Measurements from ENCODE around the gene SYP.

Gene SYP

GRCh38 chrX:49220100-49220499 lies 20.1 kb upstream of the SYP start:
- DNase-seq (ENCODE audit: low read depth in 2 of 2), result no peak

- DNase-seq (ENCODE audit: low read depth in 2 of 2), result no peak
Measured at GRCh38 chrX:49214996-49215526, 15.1 kb upstream of the SYP start.

DNA sequence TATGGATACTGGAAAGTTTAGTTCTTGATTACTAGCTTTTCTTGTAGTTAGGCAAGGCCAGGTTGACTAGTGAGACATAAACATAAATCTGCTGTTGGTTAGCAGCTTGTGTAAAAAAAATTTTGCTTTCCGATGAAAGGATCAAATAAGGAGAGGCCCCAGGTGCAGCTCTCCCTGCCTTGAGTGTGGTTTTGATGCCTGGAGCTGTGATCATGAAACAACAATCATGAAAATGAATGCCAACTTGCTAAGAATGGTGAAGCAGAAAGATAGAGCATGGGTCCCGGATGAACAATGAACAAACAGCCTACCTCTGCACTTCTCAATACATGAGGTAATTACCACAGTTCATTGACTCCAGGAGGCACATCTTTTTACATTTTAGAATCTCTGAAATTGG lies 14.4 kb upstream of the SYP start:
- DNase-seq (ENCODE audit: low read depth in 2 of 2), result no peak

- no peak for DNase-seq (ENCODE audit: low read depth in 2 of 2)
Measured at GRCh38 chrX:49212861-49213260, 12.9 kb upstream of the SYP start.

DNA sequence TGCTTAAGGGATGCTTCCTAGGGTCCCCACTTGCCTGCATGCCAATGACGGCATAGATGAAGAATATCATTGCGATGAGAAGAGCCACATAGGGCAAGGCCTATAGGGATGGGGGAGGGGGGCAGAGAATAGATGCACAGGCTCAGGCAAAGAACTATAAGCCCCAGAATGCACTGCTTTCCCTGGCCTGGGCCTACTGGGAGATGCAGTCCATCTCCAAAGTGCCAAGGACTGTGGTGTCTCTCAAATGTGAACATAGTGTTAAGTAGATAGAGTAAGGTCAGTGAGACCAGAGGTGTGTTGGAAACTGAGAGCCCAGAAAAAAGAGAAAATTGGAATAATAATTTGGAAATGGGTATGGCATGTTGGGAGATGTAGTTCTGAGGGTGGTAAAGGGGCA lies 12.2 kb upstream of the SYP start:
- DNase-seq (ENCODE audit: low read depth in 2 of 2), result no peak

- DNase-seq (ENCODE audit: low read depth in 2 of 2), result no peak
Measured at GRCh38 chrX:49211074-49211473, 11.1 kb upstream of the SYP start.

GRCh38 chrX:49210406-49210805 lies 10.4 kb upstream of the SYP start:
- DNase-seq (ENCODE audit: low read depth in 2 of 2), result no peak

DNA sequence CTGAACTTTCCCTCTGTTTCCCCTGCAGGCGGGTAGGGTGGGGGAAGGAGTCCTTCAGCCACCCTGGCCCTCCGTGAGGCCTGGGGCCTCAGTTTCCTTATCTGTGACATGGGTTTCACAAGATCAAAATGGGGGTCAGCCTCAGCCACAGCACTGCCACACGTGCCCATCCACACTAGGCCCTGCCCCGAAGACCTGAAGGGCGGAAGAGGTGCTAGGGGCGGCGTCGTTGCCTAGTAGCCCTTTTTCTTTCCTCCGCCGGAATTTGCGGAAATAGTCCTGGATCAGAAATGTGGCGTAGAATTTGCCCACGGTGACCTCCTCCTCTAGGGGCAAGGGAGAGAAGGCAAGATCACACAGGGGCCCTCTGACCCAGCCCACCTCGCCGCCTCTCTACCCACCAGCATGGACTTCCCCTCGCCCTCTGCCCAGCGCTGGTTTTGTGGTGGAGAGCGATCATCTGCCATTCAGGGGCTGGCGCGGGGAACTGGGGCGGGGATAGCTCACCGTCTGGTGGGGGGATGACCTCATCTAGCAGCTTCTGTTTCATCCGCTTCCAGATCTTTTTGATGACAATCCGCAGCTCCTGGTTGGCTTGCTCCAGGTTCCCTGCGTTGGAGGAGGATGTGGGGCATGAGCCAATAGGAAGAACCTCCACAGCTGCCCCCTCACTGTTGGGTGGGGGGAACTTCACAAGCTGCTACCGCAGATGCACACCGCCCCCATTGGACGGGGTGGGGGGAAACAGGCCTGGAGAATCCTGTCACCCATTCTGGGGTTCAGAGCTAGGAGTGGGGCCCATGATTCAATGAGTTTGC lies 9.7 kb upstream of the SYP start:
- no peak for DNase-seq (ENCODE audit: low read depth in 2 of 2)

GRCh38 chrX:49208399-49208798 lies 8.4 kb upstream of the SYP start:
- DNase-seq (ENCODE audit: low read depth in 2 of 2), result no peak

DNA sequence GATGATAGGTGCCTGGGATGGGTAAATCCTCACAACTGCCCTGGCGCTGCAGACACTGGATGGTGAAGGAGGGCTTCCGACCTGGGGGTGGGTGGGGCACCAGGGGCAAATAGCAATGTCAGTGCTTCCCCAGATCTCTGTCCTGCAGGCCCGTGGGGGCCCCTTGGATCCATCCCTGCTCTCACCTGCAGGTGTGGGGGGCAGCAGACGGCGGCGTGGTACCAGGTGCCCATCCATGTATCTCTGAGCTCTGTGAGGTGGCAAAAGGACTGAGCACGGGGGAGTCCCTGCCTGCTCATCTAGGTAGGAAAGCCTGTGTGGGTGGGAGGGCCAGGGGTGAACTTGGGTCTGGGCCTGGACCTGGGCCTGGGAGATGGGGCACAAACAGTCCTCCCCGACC lies 6.5 kb upstream of the SYP start:
- no peak for DNase-seq (ENCODE audit: low read depth in 2 of 2)

DNA sequence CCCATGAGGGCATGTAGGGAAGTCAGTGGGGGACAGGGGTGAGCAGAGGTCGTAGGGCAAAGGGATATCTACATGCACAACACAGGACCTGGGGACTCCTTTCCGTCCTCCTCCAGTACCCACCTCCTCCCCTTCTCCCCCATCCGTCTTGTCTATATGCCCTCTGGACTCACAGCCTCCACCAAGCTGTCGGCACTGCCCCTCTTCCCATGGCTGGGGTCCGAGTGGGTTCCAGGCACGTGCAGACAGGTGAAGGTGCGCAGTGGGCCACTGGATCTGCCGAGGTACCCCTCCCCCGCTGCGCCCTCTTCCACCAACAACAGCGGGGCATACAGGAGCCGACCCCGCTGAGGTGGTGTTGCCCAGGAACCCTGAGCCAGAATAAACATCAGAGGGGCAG lies 5.5 kb upstream of the SYP start:
- no peak for DNase-seq (ENCODE audit: low read depth in 2 of 2)

DNA sequence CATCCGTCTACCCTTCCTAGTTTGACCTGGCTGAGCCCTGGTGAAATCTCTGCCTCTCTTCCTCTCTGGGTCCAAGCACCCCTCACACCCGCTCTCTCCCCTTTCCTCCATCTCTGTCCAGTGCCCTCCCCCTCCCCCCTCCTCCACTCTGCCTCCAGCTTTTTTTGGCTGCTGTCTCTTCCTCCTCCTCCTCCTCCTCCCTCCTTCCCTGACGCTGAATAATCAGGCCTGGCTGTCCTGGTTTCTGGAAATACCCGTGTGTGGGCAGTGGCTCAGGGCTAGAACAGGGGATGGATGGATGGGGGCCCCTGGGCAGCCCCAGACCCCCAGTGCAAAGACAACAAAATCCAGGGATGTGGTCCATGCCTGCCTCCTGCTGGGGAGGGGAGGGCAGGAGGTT lies 4.7 kb upstream of the SYP start:
- DNase-seq (ENCODE audit: low read depth in 2 of 2), result no peak

DNA sequence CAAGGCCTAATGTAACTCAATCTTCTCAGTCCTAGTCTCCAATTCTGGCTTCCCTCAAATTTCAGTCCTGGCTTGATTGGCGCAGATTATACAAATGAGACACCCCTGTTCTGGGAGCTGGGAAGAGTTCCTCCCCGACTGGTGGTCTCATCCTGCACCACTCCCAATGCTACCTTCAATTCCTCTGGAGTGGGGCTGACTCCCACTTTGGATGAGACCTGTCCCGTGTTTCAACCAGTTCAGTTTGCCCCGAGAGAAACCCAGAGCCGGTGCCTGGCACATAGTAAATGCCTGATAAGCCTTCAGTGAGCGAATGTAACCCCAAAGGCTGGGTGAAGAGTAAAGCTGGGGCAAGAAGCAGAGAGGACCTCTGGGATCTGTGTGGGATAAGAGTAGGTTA lies 4.0 kb upstream of the SYP start:
- DNase-seq (ENCODE audit: low read depth in 2 of 2), result no peak

DNA sequence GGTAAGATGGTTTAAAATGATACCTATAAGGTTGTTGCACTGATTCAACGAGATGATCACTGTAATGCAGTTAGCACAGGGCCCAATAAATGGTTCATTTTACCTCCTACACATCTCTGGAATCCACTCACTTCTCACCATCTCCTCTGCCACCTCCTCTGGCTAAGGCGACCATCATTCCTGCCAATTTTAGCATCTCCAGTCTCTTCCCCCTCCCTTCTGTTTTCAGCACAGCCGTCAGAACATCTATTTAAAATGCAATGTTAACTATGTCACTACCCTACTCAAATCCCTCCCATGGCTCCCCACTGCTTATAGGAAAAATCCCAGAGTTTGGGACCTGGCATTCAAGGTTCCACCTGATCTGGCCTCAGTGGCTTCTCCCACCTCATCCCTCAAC lies 3.5 kb upstream of the SYP start:
- no peak for DNase-seq (ENCODE audit: low read depth in 2 of 2)

DNA sequence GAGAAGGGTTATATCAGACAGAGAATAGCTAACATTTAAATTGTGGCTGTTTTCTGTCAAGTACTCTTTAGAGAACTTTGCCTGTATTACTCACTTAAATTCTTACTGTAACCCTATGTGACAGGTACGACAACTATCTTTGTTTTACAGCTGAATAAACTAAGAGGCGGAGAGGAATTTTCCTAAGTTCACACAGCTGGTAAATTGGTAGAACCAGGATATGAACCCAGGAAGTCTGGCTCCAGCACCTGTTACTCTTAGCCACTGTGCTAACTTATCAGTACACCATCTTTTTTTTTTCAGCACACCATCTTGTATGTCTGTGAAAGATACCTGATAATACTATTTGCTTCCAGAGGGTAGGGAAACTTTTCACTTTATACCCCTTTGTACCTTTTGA lies 2.0 kb upstream of the SYP start:
- DNase-seq (ENCODE audit: low read depth in 2 of 2), result no peak

- DNase-seq (ENCODE audit: low read depth in 2 of 2), result no peak
Measured at GRCh38 chrX:49199315-49199595, 738 bp downstream of the SYP start.

GRCh38 chrX:49198540-49199314 lies 1.3 kb downstream of the SYP start:
- DNase-seq (ENCODE audit: low read depth in 2 of 2), result no peak

DNA sequence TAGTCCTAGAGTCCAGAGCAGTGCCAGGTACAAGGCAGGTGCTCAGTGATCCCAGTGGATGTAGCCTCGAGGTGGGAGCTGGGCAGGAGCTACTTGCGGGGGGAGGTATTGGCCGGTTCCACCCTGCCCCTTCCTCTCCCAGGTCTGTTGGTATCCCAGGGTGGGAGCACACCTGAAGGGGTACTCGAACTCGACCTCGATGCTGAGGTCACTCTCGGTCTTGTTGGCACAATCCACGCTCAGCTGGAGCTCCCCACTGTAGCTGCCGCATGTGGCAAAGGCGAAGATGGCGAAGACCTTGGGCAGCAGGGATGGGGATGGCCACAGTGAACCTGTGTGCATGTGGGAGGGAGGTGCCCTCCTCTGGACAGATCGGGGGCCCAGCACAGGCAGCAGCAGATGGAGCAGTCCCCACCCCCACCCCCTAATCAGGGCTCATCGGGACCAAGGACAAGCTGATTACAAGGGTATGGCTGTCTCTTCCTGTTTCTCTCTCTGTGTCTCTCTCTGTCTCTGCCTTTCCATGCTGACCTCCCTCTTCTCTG lies 2.4 kb downstream of the SYP start:
- no peak for DNase-seq (ENCODE audit: low read depth in 2 of 2)

DNA sequence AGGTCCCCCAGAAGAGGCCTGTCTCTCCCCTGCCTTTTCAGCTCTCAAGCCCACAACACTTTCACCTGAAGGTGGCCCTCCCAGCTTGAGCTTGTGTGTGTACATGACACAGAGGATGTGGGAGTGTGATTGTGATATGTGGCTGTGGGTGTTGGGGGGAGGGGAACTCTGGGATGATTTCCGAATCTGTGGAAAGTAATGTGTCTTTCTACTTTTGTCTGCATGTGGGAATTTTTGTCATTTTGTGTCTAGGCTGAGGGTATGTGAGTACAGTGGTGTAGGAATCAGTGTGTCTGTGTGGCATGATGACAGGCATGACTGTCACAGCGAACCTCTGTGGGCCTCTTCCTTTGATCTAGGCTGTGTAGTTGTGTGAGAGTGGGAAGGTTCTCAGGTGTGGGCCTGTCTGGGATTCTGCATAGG lies 6.4 kb downstream of the SYP start:
- no peak for DNase-seq (ENCODE audit: low read depth in 2 of 2)

DNA sequence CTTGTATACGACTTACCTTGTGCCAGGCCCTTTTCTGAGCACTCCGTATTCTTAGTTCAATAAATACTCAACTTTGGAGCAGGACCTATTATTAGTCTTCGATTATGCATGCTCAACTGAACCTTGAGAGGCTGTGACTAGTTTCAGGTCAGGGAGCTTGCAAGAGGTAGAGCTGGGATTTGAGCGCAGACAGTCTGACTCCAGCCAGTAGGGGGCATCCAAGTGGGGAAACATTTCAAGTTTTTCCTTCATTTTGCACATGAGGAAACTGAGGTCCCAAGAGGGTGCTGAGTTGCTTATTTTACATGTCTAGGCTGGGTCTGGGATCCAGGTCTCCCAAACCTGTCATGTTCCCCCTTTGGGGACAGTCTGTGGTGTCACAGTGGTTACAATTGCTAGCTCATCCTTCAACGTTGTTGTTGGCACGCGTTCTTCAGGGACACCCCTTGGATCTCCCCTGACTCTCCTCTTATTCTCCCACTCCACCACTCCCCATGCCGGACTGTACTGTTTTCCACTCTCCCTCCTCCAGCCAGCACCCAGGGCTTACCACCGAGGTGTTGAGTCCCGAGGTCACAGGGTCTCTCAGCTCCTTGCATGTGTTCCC lies 7.2 kb downstream of the SYP start:
- no peak for DNase-seq (ENCODE audit: low read depth in 2 of 2)

DNA sequence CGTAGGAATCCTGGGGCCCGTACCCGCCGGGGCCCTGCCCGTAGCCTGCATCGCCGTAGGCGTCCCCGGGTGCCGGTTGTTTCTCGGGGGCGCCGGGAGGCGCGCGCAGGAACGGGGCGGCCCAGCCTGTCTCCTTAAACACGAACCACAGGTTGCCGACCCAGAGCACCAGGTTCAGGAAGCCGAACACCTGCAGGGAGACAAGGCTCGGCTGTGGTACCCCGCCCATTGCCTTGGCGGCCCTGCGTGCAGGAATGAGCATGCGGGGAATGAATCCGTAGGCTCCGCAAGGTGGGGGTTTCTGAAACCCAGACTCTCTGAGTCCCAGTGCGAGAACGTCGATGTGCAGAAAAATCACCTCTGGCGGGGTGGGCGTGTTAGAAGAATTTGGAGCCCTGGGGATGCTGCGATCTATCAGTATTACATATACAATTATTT lies 8.4 kb downstream of the SYP start:
- DNase-seq (ENCODE audit: low read depth in 2 of 2), result no peak

- peak; percentile 75 to 80 for DNase-seq (ENCODE audit: low read depth in 2 of 2)
Measured at GRCh38 chrX:49190821-49191573, 9.0 kb downstream of the SYP start.

Measured in stimulated activated CD4-positive, alpha-beta T cell treated with anti-CD3 and anti-CD28 coated beads, Interleukin-15, amount 100 ng/mL, for 48 hours (primary cell).